PC-3 (cell line): ENCODE data around the gene DGKD. TPM values are rescaled to one million over a fixed set of nuclear protein-coding genes. Genes with fewer than 3 reads are reported as not detected.
A peak's percentile ranks its signal among the peaks of the same experiment; 100 is the strongest.

Source experiments
- ATAC-seq: fragments of 200-7000 bp; cut with Tn5 transposase; 2 replicates; pipeline ENCODE4 v1.9.1; 2020; ENCODE audit warnings: mild to moderate bottlenecking, moderate library complexity
- BruUV-seq: library from RNA; stranded (reverse); fragments of 400-500 nt; replicated peaks from 2 replicates; lab custom pipeline; 2021; lab: Mats Ljungman, UMichigan
- CTCF ChIA-PET: fragments of 300-600 bp; sonication (Branson Sonifier 250); formaldehyde crosslinking; loops from one replicate; lab custom pipeline; 2022; ENCODE audit warnings: antibody characterized with exemption; lab: Charles Lee
- POLR2A ChIA-PET: fragments of 300-600 bp; sonication (Branson Sonifier 250); formaldehyde crosslinking; loops from one replicate; lab custom pipeline; 2022; ENCODE audit warnings: antibody characterized with exemption; ENCODE audit not compliant: unreplicated experiment; lab: Charles Lee
- DNase-seq: peaks from one replicate; pipeline ENCODE4 v3.0.0-alpha.2; 2015
- H2AFZ ChIP-seq: fragments of 300-600 bp; sonication (generic); 2 replicates; pipeline ENCODE4 v1.6.0; 2016; ENCODE audit warnings: antibody characterized with exemption, low read length
- H3F3A ChIP-seq: fragments of 300-600 bp; sonication (generic); one replicate; pipeline ENCODE4 v1.6.0; 2017; ENCODE audit warnings: antibody characterized with exemption, low read length, control low read depth, mild to moderate bottlenecking; ENCODE audit not compliant: unreplicated experiment
- H3K27ac ChIP-seq: fragments of 300-600 bp; sonication (generic); 2 replicates; pipeline ENCODE4 v1.5.1; 2016; ENCODE audit warnings: mild to moderate bottlenecking, low read length
- H3K27me3 ChIP-seq: fragments of 300-600 bp; sonication (generic); 2 replicates; pipeline ENCODE4 v1.6.1; 2016; ENCODE audit warnings: low read length, mixed read lengths
- H3K36me3 ChIP-seq: fragments of 300-600 bp; sonication (generic); 2 replicates; pipeline ENCODE4 v1.6.1; 2016; ENCODE audit warnings: low read depth, mixed run types, low read length, mixed read lengths
- H3K4me1 ChIP-seq: fragments of 300-600 bp; sonication (generic); 2 replicates; pipeline ENCODE4 v1.5.1; 2016; ENCODE audit warnings: low read length; ENCODE audit not compliant: insufficient read depth
- H3K4me2 ChIP-seq: fragments of 300-600 bp; sonication (generic); 2 replicates; pipeline ENCODE4 v1.6.0; 2016; ENCODE audit warnings: low read length
- H3K4me3 ChIP-seq: fragments of 300-600 bp; sonication (generic); 2 replicates; pipeline ENCODE4 v1.5.1; 2016; ENCODE audit warnings: mild to moderate bottlenecking, low read length, mixed read lengths
- H3K79me2 ChIP-seq: fragments of 300-600 bp; sonication (generic); 2 replicates; pipeline ENCODE4 v1.6.1; 2017; ENCODE audit warnings: low read length, mixed read lengths
- H3K9ac ChIP-seq: fragments of 300-600 bp; sonication (generic); 2 replicates; pipeline ENCODE4 v1.6.0; 2016; ENCODE audit warnings: mild to moderate bottlenecking, low read length
- H3K9me2 ChIP-seq: fragments of 300-600 bp; sonication (generic); replicated peaks from 2 replicates; pipeline ENCODE4 v1.6.1; 2016; ENCODE audit warnings: mixed run types, low read length, mixed read lengths
- H3K9me3 ChIP-seq: fragments of 300-600 bp; sonication (generic); 2 replicates; pipeline ENCODE4 v1.6.1; 2016; ENCODE audit warnings: low read length, mixed read lengths
- H4K20me1 ChIP-seq: fragments of 300-600 bp; sonication (generic); 2 replicates; pipeline ENCODE4 v1.6.1; 2016; ENCODE audit warnings: low read length, mixed read lengths
- EZH2 ChIP-seq: fragments of 300-600 bp; sonication (generic); IDR thresholded peaks from one replicate; pipeline ENCODE4 v1.6.1; 2017; ENCODE audit warnings: antibody characterized with exemption, mild to moderate bottlenecking, low read length; ENCODE audit not compliant: unreplicated experiment
- EZH2phosphoT487 ChIP-seq: fragments of 300-600 bp; sonication (generic); IDR thresholded peaks from 2 replicates; pipeline ENCODE4 v1.6.1; 2018; ENCODE audit warnings: mild to moderate bottlenecking, antibody characterized with exemption, low read length, borderline replicate concordance
- intact Hi-C: fragments of 100-400 bp; cut with micrococcal nuclease; formaldehyde crosslinking; loops from 2 replicates; pipeline ENCODE4 v1.9.0; 2023
- total RNA-seq: library from RNA; depleted of rRNA; stranded (reverse); fragments of >200 nt; gene quantifications from 2 replicates; pipeline ENCODE4 v1.2.3, GENCODE V29; 2014
- TF ChIP-seq, protein P1 (sequence below): fragments of 300-600 bp; sonication (generic); conservative IDR thresholded peaks from 2 replicates; pipeline ENCODE4 v1.5.1; 2017; ENCODE audit warnings: antibody characterized with exemption, low read depth, mild to moderate bottlenecking, low read length

Gene DGKD
- total RNA-seq, 1 experiment from 2014 or later: 23.3 TPM

DNA sequence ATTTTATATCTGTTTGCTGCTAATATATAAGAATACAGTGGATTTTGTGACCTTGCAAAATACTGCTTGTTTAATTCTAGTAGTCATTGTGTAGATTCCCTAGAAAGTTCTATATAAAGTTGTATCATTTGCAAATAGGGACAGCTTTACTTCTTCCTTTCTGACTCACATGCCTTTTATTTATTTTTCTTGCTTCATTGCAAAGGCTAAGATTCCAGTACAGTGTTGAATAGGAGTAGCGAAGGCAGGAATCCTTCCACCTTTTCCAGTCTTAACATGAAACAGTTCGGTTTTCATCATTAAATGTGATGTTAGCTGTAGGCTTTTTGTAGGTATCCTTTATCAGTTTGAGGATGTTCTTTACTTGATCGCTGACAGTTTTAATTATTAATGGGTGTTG lies 58.1 kb downstream of the DGKD start:
- CTCF ChIA-PET: no interaction called here
- BruUV-seq: no TSS peak
- intact Hi-C loops: loop anchor here (1.0 to 10.0 kb wide), 3 partner anchors 18 to 1612 kb away; no protein-coding TSS in a partner anchor
- DNase-seq (peak; percentile 69), ATAC-seq (peak; percentile 42)
- Histone ChIP-seq H4K20me1 (no peaks in the 10 kb centered on the region), H3K79me2 (peaks cover 44% of the 10 kb centered on the region), H3K9me2 (no peaks in the 10 kb centered on the region), H3K36me3 (peaks cover 18% of the 10 kb centered on the region), H3F3A (no peaks in the 10 kb centered on the region), H3K9me3 (peaks cover 5% of the 10 kb centered on the region), H3K4me1 (peaks cover 44% of the 10 kb centered on the region), H3K4me2 (peak overlapping the region; percentile 82), H3K4me3 (no peak overlapping the region), H3K27ac (peak overlapping the region; percentile 98), H3K27me3 (no peaks in the 10 kb centered on the region), H2AFZ (no peak overlapping the region), H3K9ac (peak overlapping the region; percentile 85)
- TF ChIP-seq EZH2phosphoT487: no peak
- TF ChIP-seq EZH2: no peak
- TF ChIP-seq, protein P1, sequence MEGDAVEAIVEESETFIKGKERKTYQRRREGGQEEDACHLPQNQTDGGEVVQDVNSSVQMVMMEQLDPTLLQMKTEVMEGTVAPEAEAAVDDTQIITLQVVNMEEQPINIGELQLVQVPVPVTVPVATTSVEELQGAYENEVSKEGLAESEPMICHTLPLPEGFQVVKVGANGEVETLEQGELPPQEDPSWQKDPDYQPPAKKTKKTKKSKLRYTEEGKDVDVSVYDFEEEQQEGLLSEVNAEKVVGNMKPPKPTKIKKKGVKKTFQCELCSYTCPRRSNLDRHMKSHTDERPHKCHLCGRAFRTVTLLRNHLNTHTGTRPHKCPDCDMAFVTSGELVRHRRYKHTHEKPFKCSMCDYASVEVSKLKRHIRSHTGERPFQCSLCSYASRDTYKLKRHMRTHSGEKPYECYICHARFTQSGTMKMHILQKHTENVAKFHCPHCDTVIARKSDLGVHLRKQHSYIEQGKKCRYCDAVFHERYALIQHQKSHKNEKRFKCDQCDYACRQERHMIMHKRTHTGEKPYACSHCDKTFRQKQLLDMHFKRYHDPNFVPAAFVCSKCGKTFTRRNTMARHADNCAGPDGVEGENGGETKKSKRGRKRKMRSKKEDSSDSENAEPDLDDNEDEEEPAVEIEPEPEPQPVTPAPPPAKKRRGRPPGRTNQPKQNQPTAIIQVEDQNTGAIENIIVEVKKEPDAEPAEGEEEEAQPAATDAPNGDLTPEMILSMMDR: no peak
- POLR2A ChIA-PET: interaction anchor here (1.6 kb wide), 1 partner anchor 10 kb away, joined by 13 read pairs; no protein-coding TSS in a partner anchor

GRCh38 chr2:233413046-233413445 lies 58.8 kb downstream of the DGKD start:
- peaks cover 50% of the 10 kb centered on the region for H3K4me1 ChIP-seq
- no TSS peak for BruUV-seq
- H3K9me2 ChIP-seq: no peaks in the 10 kb centered on the region
- H3K27ac ChIP-seq: peak overlapping the region; percentile 98
- peaks cover 5% of the 10 kb centered on the region for H3K9me3 ChIP-seq
- ChIA-PET CTCF (interaction anchor here (1.0 kb wide), 1 partner anchor 9 kb away, joined by 3 read pairs; no protein-coding TSS in a partner anchor), POLR2A (interaction anchor here (1.6 kb wide), 1 partner anchor 9 kb away, joined by 13 read pairs; no protein-coding TSS in a partner anchor)
- H3K36me3 ChIP-seq: peaks cover 18% of the 10 kb centered on the region
- H3F3A ChIP-seq: no peaks in the 10 kb centered on the region
- H3K27me3 ChIP-seq: no peaks in the 10 kb centered on the region
- peak overlapping the region; percentile 82 for H3K4me2 ChIP-seq
- H4K20me1 ChIP-seq: no peaks in the 10 kb centered on the region
- ATAC-seq: peak; percentile 18
- H3K9ac ChIP-seq: peak overlapping the region; percentile 85
- peak; percentile 67 for DNase-seq
- intact Hi-C loops: loop anchor here (2.0 to 10.0 kb wide), 2 partner anchors 30 to 1612 kb away; no protein-coding TSS in a partner anchor
- no peak overlapping the region for H2AFZ ChIP-seq
- peaks cover 51% of the 10 kb centered on the region for H3K79me2 ChIP-seq
- H3K4me3 ChIP-seq: peak overlapping the region; percentile 46; the same call in 1 of the 2 replicates
- TF ChIP-seq EZH2: no peak
- TF ChIP-seq, protein P1: no peak
